Vagina (tissue), 2 donors: Measurements from ENCODE around the gene CDH13. TPM values are rescaled to one million over a fixed set of nuclear protein-coding genes. Genes with fewer than 3 reads are reported as not detected.

ENCODE experiments used
- DNase-seq, 2 donors: peaks; one replicate each; pipeline ENCODE4 v3.0.0-alpha.2; 2017; ENCODE audit errors: extremely low spot score in 2 of 2
- H3K27ac ChIP-seq: fragments of 200-600 bp; sonication (generic); one replicate; pipeline ENCODE4 v1.5.1; 2019
- H3K27me3 ChIP-seq: fragments of 200-600 bp; sonication (generic); one replicate; pipeline ENCODE4 v1.5.1; 2019
- H3K36me3 ChIP-seq, 2 donors: fragments of 200-600 bp; sonication (generic); one replicate each; pipeline ENCODE4 v1.5.1; 2017 to 2019
- H3K4me1 ChIP-seq: fragments of 200-600 bp; sonication (generic); one replicate; pipeline ENCODE4 v1.5.1; 2019
- H3K4me3 ChIP-seq, 2 donors: fragments of 200-600 bp; sonication (generic); 1 replicate in 1 of 2; 2 replicates in 1 of 2; pipeline ENCODE4 v1.5.1; 2016 to 2019
- H3K9me3 ChIP-seq: fragments of 200-600 bp; sonication (generic); one replicate; pipeline ENCODE4 v1.5.1; 2019
- POLR2A ChIP-seq, 2 donors: fragments of 450-650 bp; IDR thresholded peaks; one replicate each; pipeline ENCODE4 v1.6.1; 2017; ENCODE audit warnings: antibody characterized with exemption in 2 of 2, mild to moderate bottlenecking in 2 of 2, moderate library complexity in 2 of 2
- POLR2AphosphoS5 ChIP-seq, 2 donors: sonication (generic); formaldehyde crosslinking; IDR thresholded peaks; one replicate each; pipeline ENCODE4 v1.9.0; 2017; ENCODE audit warnings: antibody characterized with exemption in 2 of 2, mild to moderate bottlenecking in 2 of 2, low read depth in 1 of 2; ENCODE audit not compliant: insufficient read depth in 1 of 2
- intact Hi-C: fragments of 100-400 bp; cut with DNase I; formaldehyde crosslinking; loops from one replicate; pipeline ENCODE4 v1.15.1; 2023
- total RNA-seq: library from RNA; depleted of rRNA; stranded (reverse); fragments of >200 nt; gene quantifications from one replicate; pipeline ENCODE4 v1.2.3, GENCODE V29; 2016
- TF ChIP-seq, protein P1 (sequence below), 3 experiments: fragments of 450-650 bp in 2 of 3; fragments of 200-600 bp in 1 of 3; sonication (generic) in 1 of 3; IDR thresholded peaks; one replicate each; pipeline ENCODE4 v1.5.1; 2017 to 2019; ENCODE audit warnings: antibody characterized with exemption in 3 of 3, mild to moderate bottlenecking in 2 of 3, moderate library complexity in 2 of 3

CDH13 gene
- total RNA-seq, 1 donor from 2014 or later = 123 TPM

DNA sequence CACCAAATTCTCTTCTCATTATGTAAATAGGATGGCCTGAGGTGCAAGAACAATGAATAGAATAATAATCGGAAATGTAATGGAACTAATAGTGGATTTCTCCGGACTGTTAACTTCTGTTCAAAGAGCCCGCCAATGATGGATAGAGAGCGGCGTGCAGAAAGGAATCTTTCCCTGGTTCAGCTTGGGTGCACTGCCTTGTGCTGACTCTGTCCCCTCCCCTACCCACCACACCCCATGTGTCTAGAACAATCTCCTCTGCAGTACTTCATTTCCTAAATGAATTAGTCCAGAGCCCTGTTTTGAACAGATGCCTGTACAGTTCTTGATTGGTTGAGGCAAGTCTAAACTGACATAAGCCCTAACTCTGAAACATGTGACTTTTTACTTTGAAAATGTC lies 125.4 kb downstream of the CDH13 start:
- Histone ChIP-seq H3K9me3 (no peaks in the 10 kb centered on the region), H3K27me3 (no peaks in the 10 kb centered on the region), H3K4me1 (peaks cover 6% of the 10 kb centered on the region), H3K27ac (no peak overlapping the region), H3K36me3 (no peaks in the 10 kb centered on the region), H3K4me3 (no peak overlapping the region)
- TF ChIP-seq POLR2A (IDR thresholded peaks at IDR 0.05) = no peak
- no peak for TF ChIP-seq POLR2AphosphoS5 (IDR thresholded peaks at IDR 0.05; ENCODE audit: insufficient read depth in 1 of 2, low read depth in 1 of 2)
- TF ChIP-seq, protein P1, sequence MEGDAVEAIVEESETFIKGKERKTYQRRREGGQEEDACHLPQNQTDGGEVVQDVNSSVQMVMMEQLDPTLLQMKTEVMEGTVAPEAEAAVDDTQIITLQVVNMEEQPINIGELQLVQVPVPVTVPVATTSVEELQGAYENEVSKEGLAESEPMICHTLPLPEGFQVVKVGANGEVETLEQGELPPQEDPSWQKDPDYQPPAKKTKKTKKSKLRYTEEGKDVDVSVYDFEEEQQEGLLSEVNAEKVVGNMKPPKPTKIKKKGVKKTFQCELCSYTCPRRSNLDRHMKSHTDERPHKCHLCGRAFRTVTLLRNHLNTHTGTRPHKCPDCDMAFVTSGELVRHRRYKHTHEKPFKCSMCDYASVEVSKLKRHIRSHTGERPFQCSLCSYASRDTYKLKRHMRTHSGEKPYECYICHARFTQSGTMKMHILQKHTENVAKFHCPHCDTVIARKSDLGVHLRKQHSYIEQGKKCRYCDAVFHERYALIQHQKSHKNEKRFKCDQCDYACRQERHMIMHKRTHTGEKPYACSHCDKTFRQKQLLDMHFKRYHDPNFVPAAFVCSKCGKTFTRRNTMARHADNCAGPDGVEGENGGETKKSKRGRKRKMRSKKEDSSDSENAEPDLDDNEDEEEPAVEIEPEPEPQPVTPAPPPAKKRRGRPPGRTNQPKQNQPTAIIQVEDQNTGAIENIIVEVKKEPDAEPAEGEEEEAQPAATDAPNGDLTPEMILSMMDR (IDR thresholded peaks at IDR 0.05) = no peak
- no peak for DNase-seq
- intact Hi-C loops = no loop called here

DNA sequence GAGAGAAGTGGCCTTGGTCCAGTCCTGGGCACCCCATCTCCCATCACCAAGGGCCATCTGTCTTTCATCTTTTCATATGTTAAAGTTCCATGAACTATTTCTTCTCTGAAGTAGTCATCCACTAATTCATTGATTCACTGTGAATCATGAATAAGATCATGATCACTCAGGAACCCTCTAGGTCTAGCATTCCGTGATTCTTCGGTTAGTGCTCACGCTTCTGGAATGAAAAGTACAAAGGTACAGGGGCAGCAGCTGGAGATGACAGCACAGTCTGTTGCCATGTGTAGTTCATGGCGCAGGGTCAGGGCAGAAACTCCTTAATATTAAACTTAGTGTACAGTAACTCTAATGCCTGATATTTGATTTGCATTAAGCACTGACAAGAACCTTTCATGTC lies 127.1 kb downstream of the CDH13 start:
- intact Hi-C loops = no loop called here

DNA sequence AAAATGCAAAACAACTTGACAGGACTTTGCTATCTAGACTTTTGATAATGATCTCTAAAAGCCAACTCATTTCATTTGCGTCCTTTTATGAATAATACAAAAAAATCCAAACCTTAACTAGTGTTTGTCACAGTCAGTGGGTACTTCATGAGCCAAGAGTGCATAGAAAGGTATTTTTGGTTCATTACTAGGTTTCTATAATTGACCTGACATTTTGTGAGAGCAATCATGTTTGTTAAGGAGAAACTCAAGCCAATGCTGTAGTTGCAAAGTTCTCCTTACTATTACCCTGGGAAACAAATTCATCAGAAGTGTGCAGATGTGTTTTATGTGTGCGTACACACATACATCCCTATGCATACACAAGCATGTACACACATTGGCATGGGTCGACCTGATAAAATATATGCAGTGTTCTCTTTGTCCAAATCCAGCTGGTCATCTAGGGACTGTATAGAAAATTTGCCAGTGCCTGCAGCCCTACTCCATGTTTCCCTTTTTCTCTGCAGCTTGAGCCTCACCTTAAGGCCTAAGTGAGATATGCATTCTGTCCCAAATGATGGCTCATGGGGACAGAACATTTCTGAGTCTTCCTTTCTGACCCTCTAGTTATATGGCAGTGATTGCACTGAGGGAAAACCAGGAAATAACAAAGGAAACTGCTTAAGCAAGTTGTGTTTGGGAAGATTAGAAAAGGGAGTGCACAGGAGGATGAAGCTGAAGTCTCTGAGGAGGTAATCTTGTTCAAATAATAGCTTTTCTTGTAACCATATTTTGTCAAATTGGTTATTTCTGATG lies 128.1 kb downstream of the CDH13 start:
- Histone ChIP-seq H3K9me3 (no peaks in the 10 kb centered on the region), H3K27ac (no peak overlapping the region), H3K4me1 (peaks cover 6% of the 10 kb centered on the region), H3K27me3 (no peaks in the 10 kb centered on the region), H3K36me3 (no peaks in the 10 kb centered on the region), H3K4me3 (no peak overlapping the region)
- intact Hi-C loops = no loop called here
- DNase-seq = no peak
- TF ChIP-seq POLR2AphosphoS5 (IDR thresholded peaks at IDR 0.05; ENCODE audit: insufficient read depth in 1 of 2, low read depth in 1 of 2) = no peak
- TF ChIP-seq, protein P1 (IDR thresholded peaks at IDR 0.05) = no peak
- no peak for TF ChIP-seq POLR2A (IDR thresholded peaks at IDR 0.05)

More for the DNA sequence above, 127.1 kb downstream of the CDH13 start:
- Histone ChIP-seq H3K27me3 (no peaks in the 10 kb centered on the region), H3K9me3 (no peaks in the 10 kb centered on the region), H3K4me3 (no peak overlapping the region), H3K4me1 (peaks cover 6% of the 10 kb centered on the region), H3K36me3 (no peaks in the 10 kb centered on the region), H3K27ac (no peak overlapping the region)
- DNase-seq = no peak
- TF ChIP-seq POLR2A (IDR thresholded peaks at IDR 0.05) = no peak
- TF ChIP-seq, protein P1 (IDR thresholded peaks at IDR 0.05) = no peak
- TF ChIP-seq POLR2AphosphoS5 (IDR thresholded peaks at IDR 0.05; ENCODE audit: insufficient read depth in 1 of 2, low read depth in 1 of 2) = no peak

DNA sequence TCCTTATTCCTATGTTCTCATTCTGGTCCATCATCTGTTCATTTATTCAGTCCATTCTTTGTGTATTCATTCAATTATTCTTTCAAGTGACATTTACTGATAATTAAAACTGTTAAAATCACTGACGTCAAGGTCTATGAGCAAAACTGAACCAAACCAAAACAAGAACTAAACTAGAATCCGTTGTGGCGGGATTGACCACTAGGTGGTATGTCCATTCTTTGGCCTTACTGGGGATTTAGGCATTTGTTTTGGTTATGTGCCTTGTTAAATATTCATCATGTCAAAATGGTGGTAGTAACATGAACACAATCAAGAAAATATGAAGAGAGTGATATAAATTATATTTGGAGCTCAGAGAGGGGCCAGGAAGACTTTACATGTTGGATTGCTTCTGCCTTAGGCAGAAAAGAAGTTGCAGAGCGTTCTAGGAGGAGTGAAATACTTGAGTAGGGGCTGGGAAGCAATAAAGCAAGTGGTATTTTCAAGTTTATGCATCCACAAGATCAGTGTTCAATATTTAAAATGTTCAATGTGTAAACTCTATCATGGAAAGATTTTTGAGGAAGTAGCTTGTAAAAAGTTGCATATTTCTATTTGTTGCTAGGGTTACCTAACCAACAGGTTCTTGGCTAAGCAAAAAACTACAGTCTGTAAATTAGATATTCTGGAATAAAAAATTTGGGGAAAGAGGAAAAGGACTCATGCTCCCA lies 129.0 kb downstream of the CDH13 start:
- no peak overlapping the region for H3K4me3 ChIP-seq
- no peaks in the 10 kb centered on the region for H3K36me3 ChIP-seq
- no peak overlapping the region for H3K27ac ChIP-seq
- no peaks in the 10 kb centered on the region for H3K9me3 ChIP-seq
- peaks cover 7% of the 10 kb centered on the region for H3K4me1 ChIP-seq
- TF ChIP-seq POLR2A (IDR thresholded peaks at IDR 0.05) (no peak), POLR2AphosphoS5 (IDR thresholded peaks at IDR 0.05; ENCODE audit: insufficient read depth in 1 of 2, low read depth in 1 of 2) (no peak)
- TF ChIP-seq, protein P1 (IDR thresholded peaks at IDR 0.05) = no peak
- intact Hi-C loops = no loop called here
- DNase-seq = no peak
- H3K27me3 ChIP-seq = no peaks in the 10 kb centered on the region

DNA sequence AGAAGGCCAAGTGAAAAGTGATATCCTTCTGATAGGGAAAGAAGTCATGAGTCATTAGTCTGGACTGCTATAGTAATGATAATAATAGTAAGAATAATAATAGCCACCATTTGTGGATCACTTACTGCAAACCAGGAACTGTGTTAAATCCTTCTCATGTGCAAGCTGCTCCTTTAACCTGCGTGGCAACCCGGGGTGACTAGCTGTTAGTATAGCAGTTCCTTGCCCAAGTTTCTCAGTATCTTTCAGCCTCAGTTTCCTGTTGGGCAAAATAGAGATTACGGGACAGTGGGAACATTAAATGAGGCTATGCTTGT lies 129.5 kb downstream of the CDH13 start:
- Histone ChIP-seq H3K27ac (no peak overlapping the region), H3K36me3 (no peaks in the 10 kb centered on the region), H3K4me3 (no peak overlapping the region), H3K27me3 (no peaks in the 10 kb centered on the region), H3K9me3 (no peaks in the 10 kb centered on the region), H3K4me1 (peaks cover 12% of the 10 kb centered on the region)
- DNase-seq = no peak
- no peak for TF ChIP-seq POLR2A (IDR thresholded peaks at IDR 0.05)
- TF ChIP-seq POLR2AphosphoS5 (IDR thresholded peaks at IDR 0.05; ENCODE audit: insufficient read depth in 1 of 2, low read depth in 1 of 2) = no peak
- TF ChIP-seq, protein P1 (IDR thresholded peaks at IDR 0.05) = no peak
- intact Hi-C loops = no loop called here
